Right lobe of liver (tissue), 4 donors: ENCODE results near the gene FLT3.
"Not testable (repeated sequence)": the region's sequence is repeated elsewhere in the genome, so short reads cannot be mapped to it uniquely, and the experiment has no call there.

Experiments used
- CTCF ChIP-seq, 4 donors: fragments of 200-600 bp in 3 of 4; fragments of 450-650 bp in 1 of 4; IDR thresholded peaks; one replicate each; pipeline versions ENCODE4 v1.5.1 to v1.8.0; 2016 to 2022; ENCODE audit warnings: antibody characterized with exemption in 4 of 4, mild to moderate bottlenecking in 2 of 4
- POLR2A ChIP-seq: fragments of 450-650 bp; IDR thresholded peaks from one replicate; pipeline ENCODE4 v1.6.1; 2017; ENCODE audit warnings: antibody characterized with exemption, mild to moderate bottlenecking
- donor health status: DM: no; HTN: no; CAD: no.
- donor health status: DM: no; HTN: no; CAD: no.
- donor health status: DM: no; HTN: yes; CAD: no.

- not testable (repeated sequence) for TF ChIP-seq CTCF (IDR thresholded peaks at IDR 0.05); POLR2A
These were observed 95.4 kb downstream of the FLT3 start for GRCh38 chr13:28005016-28005415.
